Stimulated activated CD8-positive, alpha-beta memory T cell treated with anti-CD3 and anti-CD28 coated beads, Interleukin-2, amount 100 ng/mL, for 48 hours (primary cell): Measurements from ENCODE around the gene CHIT1.

Experiments used
- DNase-seq, 2 donors: peaks; one replicate each; pipeline ENCODE4 v3.0.0-alpha.2; 2020; ENCODE audit warnings: low read depth in 2 of 2

The CHIT1 gene

DNA sequence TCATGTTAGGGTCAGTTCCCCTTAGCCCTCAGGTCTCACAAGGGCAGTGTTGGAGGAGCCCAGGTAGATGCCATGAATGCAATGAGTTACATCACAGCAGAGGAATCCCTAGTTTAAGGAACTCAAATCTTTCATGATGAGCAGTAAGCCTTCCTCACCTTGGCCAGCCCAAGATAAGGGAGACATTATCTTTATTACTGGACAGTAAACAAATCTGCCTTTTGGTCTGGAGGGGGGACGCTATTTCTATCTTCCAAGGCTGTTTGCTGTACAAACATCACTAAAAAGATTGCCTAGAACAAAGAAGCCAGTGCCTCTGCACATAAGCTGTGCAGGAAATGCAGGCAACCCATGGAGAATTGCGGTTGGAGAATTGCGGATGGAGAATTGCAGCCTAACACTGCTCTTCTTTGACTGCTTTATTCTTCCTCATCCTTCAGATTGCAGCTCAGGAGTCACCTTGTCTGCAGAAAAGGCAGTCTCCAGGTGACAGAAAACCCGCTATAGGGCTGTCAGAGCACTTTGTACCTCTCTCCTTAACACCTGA lies 40.7 kb downstream of the CHIT1 start:
- no peak for DNase-seq

DNA sequence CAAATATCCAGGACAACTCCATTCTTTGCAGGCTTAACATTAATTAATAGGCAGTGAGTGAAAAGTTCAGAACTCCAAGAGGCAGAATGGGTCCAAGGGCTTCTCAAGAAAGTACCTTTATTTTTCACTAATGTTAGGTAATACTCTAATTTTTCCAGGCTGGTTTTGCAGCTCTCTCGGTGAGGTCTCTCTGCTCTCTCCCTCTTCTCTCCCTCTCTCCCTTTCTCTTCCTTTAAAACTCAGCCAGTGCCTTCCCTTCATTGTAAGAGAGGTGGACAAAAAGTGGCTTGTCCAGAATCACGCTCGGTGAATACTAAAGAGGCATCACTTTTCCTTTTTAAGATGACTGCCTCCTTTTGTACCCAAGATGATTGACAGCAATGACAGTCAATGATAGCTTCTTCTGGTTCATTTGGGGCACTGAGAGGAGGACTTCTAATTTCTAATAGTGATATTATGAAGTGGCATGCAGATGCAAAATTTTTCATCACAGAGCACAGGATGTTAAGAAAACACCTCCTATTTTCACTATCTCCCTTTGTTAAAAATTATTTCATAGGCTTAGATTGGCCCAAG lies 41.7 kb downstream of the CHIT1 start:
- DNase-seq = no peak

DNA sequence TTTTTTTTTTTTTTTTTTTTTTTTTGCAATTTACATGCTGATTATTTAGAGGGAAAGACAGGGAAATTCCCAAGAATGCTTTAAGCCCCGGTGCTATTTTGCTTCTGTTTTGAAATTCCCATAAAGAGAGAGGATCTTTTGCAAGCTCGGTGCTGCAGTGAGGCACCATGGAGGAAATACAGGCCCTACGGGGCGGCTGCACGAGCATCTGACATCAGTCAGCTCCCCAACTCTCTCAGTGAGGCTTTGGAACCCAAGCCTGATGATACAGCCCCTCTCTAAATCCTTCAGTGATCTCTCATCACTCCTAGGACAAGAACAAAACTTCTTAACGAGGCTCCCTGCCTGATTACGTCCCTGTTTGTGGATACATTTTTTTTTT lies 42.2 kb downstream of the CHIT1 start:
- no peak for DNase-seq

DNA sequence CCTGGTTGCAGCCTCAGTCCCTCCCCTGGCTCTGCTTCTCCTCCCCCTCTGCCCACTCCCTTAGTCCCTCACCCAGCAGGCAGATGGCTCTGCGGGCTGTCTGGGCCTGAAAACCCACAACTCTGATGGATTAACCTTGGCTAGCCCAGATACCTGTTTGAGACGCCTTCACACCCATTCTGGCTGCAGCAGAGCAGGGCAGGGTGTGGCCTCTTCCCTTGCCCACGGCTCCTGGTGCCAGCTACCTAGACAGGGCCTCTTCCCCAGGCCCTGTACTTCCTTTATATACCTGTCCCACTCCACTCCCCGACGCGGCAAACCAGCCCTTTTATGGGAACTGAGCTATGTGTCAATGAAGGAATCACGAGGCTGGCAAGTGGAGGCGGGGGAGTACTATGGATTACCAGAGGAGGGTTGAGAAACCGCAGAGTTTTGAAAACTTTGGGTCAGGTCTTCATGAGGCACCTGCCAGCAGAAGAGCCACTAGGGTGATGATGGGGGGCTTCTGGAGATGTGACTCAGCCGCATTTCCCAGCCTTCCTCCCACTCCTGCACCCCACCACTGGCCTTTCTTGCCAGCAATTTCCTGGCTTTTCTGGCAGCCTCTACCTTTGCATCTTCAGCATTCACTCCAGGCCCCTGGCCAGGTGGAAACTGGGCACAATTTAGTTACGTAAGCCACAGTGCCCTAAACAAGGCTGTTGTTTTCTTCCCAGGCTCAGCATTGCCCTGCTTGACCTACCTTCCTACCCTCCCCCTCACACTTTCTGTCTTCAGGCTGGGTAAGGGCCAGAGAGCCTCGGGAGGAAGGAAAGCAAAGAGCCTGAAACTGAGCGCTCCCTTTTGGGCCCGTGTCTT lies 42.8 kb downstream of the CHIT1 start, which contains the start of gene CHI3L1:
CHI3L1 (minus strand) TSS at position 259 of the 858 bp plus-strand sequence; CDS start at position 178, 81 bp downstream.
- DNase-seq = no peak

DNA sequence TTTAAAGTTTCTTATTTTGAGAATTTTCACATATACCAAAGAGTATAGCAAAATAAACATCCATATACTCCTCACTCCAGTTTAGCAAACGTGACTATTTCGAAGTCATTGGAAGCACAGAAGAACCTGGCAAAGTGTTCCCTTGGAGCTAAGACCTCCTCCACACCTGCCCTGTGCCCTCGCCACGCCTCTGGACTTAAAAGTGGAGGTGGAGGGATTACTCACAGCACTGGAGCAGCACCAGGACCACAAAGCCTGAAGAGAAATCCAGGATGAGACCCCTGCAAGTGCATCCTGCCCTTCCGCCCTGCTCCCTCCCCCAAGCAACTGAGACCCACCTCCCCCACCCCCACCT lies 43.4 kb downstream of the CHIT1 start:
- DNase-seq = no peak

DNA sequence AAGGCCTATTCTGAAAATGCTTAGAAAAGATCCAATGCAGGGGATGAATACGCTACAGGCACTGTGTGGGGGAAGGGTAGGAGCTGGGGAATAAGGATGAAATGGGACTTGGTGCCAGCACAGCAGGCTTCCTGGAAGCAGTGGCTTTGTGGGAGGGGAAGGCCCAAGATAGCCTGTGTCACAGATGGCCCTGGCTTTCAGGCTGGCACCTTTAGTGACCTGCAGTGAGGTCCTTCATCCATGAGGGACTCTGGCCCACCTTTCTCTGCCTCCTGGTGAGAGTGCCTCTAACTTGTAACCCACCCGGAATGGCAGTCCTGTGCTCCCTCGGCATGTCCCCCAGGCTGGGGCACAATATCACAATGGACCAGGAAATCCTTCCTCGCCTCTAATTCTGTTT lies 43.9 kb downstream of the CHIT1 start:
- no peak for DNase-seq

DNA sequence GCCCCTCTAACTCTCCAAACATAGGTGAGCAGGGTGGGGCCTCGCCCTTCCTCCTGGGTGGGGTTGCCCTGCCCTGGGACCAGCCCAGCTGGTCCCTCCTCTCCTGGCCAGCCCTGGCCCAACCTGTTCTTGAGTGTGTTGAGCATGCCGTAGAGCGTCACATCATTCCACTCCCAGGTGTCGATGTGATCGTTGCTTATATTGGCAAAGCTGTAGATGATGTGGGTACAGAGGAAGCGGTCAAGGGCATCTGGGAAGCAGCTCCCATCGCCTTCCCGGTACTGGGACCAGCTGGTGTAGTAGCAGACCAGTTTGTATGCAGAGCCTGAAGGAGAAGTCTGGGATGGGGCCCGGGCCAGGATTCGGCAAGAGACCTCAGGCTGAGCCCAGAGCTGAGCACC lies 44.4 kb downstream of the CHIT1 start:
- DNase-seq = no peak

DNA sequence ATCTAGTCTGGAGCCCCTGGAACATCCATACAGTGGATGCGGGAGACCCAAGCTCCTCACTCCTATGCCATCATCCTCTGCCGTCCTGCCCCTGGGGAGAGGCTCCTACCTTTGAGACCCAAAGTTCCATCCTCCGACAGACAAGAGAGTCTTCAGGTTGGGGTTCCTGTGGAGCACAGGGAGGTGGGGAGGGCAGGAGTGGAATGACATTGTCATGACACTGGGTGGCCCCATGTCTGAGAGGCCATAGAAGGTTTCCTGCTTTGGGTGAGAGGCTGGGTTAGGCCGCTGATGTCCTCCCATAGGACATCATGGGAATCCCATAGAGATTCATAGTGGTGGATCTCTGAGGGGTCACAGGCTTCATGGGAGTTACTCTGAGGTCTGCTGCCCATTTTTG lies 45.0 kb downstream of the CHIT1 start:
- no peak for DNase-seq

DNA sequence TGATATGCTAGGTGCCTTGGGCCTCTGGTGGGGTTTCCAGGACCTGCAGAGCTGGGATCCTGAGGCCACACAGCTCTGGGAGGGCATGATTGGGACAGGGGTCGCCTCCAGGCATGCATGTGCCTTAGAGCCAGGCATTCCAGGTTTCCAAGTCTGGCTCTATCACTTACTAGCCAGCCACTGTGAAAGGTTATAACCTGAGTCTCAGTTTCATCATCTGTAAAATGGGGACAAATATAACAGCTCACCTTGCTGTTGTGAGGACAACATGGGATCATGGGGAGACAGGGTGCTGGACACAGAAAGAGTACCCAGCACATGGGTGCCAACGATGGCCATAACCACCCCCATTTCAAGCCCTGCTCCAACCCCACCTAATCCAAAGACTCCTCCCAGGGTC lies 45.6 kb downstream of the CHIT1 start:
- no peak for DNase-seq

DNA sequence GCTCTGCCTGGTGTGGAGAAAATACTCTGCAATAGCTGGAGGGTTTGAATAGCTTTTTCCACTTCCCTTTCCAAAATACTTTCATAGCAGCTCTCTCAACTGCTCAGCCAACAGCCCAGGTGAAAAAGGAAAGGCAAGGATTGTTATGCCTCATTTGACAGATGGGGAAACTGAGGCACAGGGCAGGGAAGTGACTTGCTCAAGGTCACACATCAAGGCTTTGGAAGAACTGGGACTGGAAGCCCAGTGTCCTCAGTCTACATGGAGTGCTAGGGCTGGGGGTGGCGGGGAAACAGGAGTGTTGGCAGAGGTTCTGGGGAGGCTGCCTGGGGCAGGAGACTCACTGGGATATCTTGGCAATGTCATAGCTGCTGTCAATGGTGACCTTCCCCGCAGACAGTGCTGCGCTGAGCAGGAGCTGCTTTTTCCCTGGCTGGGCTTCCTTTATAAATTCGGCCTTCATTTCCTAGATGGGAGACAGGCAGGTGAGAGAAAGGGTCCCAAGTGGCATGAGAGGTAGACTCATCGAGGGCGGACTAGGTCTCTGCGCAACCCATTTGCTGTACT lies 47.0 kb downstream of the CHIT1 start:
- DNase-seq = no peak

DNA sequence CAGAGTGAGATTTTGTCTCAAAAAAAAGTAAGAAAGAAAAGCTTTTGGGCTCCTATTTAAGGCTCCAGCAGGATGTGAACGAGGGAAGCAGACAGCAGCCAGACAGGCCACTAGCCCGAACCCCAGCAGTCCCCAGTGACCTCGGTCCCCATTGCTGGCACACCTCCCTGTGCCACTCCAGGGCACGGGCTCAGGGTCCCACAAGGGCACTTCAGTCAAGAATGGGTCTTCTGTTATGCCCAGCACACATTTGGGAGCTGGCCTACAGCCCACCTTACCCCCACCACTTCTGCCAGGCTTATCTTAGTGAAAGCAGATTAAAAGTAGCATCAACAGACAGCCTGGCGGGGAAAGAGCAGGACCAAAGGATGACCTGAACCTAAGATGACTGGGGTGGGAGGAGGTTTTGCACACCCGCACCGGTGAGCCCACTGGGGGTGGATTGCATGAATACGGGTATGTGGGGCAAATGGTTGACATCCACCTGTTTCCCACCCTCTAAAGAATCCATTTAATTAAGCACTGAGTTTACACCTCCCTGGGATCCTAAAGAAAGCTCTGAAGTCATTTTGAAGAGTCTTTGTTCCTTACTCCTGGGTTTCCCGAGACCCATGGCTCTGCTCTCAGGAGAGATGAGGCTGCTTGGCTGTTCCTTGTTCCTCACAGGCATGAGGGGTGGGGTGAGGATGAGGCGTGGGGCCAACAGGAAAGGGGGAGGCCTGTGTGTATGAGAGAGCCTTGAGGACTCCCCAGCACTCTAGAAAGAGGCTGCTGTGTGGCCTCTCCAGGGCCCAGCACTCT lies 47.7 kb downstream of the CHIT1 start:
- DNase-seq = no peak

DNA sequence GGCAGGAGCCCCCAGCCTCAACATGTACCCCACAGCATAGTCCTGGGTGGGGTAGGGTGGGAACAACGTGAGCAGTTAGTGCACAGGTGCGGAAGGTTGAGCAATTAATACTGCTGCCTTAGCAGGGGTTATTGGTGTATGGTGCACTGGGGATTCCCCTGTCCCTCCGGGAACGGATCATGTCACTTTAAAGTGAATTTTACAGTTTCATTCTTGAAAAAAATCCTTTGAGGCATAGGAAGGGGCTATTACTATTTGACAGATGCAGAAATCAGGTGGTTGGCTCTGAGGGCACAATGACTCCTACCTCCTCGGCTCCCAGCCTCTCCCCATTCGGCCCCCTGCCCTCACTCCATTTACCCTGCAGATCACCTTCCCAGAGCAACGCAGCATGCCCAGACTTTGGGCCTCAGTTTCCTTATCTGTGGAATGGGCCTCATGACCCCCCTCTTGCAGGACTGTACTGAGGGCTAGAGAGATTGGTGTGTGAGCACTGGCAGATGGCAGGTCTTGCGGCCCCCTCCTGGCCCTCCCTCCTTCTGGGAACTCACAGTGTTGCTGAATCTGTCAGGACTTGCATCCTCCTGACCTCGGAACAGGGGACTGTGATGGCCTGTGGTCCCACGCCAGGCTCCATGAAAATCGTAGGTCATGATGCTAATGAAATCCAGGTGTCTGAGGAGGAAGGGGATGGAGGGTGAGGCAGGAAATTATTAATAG lies 48.7 kb downstream of the CHIT1 start:
- no peak for DNase-seq

DNA sequence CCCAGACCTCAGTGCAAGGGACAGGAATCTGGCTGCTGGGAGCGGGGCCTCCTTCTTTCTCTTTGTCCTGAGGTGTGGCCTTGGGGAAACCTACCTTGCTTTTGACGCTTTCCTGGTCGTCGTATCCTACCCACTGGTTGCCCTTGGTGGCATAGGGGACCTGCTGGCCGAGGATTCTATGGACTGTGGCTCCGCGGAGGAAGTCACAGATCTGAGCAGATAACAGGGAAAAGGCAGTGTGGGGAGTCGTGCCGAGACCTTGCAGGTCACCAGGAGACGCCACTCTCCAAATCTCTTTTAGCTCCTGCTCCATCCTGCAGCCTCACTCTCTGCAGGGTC lies 49.8 kb downstream of the CHIT1 start:
- no peak for DNase-seq

DNA sequence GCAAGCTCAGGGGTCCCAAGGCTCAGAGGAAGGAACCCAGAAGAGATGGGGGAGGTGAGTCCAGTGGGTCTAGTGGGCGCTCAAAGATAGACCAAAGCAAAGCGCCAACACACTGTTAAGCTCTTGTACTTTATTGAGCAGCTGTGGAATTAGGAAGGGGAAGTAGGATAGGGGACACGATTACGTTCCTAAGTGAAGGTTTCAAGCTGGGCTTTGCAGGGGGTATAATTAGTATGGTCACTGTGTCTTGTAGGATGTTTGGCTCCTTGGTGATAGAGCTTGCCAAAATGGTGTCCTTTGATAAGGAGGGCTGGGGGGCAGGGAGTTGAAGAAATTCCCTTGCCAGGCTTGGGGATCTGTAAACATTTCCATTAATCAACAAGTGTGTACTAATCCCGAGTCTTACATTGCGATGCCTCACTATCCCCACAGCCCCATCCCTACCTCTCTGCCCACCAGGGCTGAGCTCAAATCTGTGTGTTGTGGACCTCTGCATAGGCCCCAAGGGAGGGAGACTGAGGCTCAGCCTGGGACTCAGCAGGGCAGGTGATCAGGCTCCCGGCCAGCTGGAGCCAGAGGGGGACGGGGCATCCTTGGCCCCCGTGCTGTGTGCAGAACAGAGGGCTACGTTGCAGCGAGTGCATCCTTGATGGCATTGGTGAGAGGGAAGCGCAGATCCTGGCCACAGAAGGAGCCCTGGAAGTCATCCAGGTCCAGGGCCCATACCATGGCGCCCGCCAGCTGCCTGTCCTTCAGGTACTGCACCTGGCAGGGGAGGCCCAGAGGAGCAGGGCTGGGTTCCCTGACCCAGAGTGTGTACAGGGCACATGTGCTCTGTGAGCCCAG lies 50.4 kb downstream of the CHIT1 start:
- no peak for DNase-seq

DNA sequence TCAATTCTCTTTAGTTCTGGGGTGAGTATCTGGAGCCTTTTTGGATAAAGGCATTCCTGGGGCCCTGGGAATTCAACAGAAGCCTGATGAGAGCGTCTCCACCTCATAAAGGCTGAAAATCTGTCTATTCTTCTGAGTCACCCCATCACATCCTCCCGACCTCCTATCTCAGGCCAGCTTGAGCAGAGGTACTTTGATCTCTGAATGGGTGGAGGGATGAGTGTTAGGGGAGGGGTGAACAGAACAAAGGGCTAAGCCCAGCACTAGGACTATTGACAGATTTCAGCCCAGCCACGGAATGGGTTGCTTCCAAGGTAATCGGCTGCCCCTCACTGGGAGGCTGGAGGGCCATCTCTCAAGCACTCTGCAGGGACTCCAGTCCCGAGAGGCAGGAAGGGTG lies 51.4 kb downstream of the CHIT1 start:
- DNase-seq = no peak

DNA sequence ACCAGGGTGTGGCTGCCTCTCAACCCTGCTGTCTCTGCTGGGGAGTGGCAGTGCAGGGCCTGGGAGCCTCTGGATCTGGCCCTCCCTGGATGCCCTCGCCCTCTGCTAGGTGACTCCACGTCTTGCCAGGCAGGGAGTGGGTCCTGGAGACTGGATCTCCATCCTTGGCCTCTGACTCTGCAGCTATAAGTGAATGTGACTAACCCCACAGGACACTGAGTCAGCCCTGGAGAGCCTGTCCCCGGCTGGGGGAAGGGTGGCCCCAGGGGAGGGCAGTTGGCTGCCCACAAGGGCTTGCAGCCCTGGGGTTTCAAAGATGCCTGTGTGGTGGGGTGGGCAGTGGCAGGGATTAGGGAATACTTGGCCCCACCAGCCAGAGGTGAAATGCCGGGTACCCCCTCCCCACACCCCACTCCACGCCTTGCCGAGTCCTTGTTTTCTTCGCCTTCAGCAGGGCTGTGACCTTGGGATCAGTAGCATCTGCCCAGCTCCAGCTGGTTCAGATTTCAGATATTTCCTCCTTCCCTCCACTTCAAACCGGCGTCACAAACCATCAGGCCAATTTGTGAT lies 51.9 kb downstream of the CHIT1 start:
- no peak for DNase-seq

DNA sequence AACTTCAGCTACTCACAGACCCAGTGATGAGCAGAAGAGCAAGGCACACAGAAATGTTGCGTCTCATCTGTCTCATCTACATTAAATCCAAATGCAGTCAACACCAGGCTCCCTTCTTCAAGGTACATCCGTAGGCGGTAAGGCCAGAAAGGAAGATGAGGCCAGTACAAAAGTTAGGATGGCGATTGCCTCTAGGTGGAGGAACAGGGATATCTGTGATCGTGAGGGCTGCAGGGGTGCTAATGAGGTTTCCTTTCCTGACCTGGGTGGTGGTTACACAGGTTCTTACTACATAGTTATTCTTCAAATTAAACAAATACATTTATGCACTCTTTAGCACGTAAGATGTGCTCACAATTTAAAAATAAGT lies 52.5 kb downstream of the CHIT1 start:
- DNase-seq = no peak

DNA sequence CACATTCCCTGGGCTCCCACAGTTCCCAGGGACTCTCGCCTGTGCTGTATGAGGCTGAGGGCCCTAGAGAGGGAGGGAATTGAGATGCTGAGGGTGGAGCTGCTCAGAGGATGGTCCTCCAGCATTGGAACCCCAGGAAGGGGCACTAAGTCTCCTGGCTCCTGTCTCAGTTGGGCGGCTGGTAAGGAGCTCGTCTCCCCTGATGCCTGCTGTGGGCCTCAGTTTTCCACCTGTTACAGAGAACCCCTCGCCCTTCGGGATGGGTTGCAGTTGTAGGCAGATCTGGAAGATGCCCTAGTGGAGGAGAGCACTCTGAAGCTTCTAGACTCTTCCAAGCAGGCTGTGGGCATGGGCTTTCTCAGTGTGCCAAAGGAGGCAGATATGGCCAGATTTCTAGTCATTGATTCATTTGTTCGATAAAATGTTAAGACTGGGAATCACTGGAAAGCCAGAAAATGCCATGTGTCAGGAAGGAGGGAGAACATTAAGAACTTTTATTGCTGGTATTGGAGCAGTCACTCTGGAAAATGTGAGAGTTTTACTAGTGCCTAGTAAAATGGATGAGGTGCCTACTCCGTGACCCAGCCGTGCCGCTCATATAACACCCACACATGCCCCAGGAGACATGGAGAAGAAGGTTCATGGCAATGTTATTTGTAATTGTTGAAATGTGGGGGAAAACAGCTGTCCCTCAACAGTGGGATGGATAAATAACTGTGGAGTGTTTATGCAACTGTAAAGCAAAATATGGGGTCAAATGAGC lies 53.0 kb downstream of the CHIT1 start:
- no peak for DNase-seq

DNA sequence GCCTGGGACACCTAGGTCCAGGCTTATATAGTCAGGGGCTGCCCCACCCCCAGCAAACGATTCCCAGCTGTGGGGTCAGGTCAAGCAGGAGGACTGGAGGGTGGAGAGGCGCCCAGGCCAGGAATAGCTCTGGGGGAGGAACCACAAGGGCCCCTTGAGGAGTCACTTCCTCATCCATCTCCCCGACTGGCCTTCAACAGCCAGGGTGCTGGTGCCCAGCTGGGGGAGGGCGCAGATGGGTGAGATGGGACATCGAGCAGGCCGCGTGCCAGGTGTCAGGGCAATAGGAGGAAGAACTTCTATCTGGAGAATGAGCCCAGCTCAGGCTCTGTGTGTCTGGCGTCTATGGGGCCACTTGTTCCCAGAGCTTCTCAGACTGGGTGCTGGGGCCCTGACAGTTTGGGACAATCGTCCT lies 53.6 kb downstream of the CHIT1 start:
- DNase-seq = no peak
